Left colon (tissue), 2 donors: ENCODE results near the gene CAT. TPM values are rescaled to one million over a fixed set of nuclear protein-coding genes. Genes with fewer than 3 reads are reported as not detected.
A peak's percentile ranks its signal among the peaks of the same experiment; 100 is the strongest.

Source experiments
- ATAC-seq: fragments of 200-7000 bp; cut with Tn5 transposase; one replicate; pipeline ENCODE4 v1.9.1; 2020; ENCODE audit warnings: mild to moderate bottlenecking, moderate library complexity
- DNase-seq, 2 donors: peaks; one replicate each; pipeline ENCODE4 v3.0.0-alpha.2; 2020
- intact Hi-C, 2 donors: fragments of 100-400 bp; cut with DNase I in 1 of 2; cut with micrococcal nuclease in 1 of 2; formaldehyde crosslinking; loops; one replicate each; pipeline versions ENCODE4 v1.11.2 to v1.14.0; 2022; cut with DNase I, micrococcal nuclease
- total RNA-seq, 2 donors: library from RNA; stranded (reverse); fragmentation: NEBNext Ultra II Directional; extraction: Animal tissue kit (Norgen Biotek cat#: 25700); gene quantifications; one replicate each; pipeline ENCODE4 v1.2.1, GENCODE V29; 2021
- donor health status: DM: no; HTN: no; CAD: no.
- donor health status: DM: yes; HTN: yes; CAD: no.

The CAT gene
- total RNA-seq, 2 donors from 2014 or later = 98.7 to 126 TPM

DNA sequence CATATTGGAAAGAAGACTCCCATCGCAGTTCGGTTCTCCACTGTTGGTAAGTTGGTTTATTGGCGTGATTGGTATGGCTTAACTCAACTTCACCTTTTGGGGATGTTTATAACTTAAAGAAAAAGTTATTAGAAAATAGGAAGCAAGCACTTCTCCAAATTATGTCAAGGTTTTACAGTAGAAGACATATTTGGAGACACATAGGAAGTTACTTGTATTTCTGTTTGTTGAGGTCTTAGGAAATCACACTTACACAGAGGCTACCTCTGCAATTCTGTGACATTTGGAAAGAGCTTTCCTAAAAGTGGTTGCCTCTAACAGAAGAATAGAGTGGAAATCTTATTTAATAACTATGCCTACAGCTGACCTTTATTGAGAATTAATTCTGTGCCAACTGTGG is 12.3 kb downstream of the CAT start:
- no peak for DNase-seq
- intact Hi-C loops = loop anchor here in 1 of 2 donors (10.0 kb wide), 1 partner anchor 356 kb away; no protein-coding TSS in a partner anchor
- no peak for ATAC-seq

DNA sequence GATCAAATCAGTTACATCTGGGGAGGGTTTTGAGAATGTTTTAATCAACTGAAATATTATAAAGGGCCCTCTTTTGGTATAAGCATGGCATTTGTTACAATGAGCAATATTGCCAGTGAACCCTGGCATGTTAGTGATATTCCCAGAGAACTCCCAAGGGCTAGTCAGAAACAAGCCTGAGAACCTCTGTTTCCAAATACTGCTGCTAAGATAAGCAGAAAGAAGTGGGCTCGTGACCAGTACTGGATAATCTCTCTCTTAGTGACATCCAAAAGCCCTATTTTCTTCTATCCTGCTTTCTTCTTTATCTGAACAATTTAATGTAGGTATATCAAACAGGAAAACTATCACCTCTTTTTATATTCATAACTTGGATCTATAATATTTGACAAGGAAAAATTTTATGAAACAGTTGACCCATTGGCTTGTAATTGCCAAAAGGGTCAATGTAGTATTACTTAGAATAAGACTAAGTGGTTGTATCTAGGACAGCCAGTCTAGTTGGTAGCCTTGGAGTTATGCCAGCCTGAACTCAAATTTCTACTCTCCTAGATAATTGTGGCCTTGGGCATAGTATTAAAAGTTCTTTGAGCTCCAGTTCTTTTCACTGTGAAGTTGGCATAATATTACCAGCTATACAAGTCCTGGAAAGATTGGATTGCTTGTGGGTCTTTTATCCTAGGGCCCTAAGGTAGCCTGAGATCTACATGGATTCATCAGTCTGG is 15.7 kb downstream of the CAT start:
- DNase-seq (no peak), ATAC-seq (no peak)
- intact Hi-C loops = loop anchor here in 1 of 2 donors (10.0 kb wide), 1 partner anchor 360 kb away; no protein-coding TSS in a partner anchor

DNA sequence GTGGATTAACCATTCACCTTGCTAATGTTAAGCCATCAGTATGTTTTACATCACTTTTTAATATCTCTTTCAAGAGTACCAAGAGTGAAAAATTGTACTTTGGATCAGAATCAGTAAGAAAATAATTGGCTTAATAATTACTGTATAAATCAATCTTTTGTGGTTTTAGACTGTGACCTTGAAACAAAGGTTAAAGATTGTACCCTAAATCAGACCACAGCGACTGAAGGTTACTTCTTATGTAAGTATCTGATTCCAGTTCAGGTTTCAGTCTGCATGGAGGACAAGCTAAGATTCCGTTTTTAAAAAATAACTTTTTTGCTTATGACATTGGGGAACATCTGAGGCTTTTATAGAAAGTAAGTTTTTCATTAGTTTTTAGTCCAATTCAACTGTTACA is 18.9 kb downstream of the CAT start:
- ATAC-seq (no peak), DNase-seq (no peak)
- intact Hi-C loops = loop anchor here in 1 of 2 donors (10.0 kb wide), 1 partner anchor 363 kb away; no protein-coding TSS in a partner anchor

DNA sequence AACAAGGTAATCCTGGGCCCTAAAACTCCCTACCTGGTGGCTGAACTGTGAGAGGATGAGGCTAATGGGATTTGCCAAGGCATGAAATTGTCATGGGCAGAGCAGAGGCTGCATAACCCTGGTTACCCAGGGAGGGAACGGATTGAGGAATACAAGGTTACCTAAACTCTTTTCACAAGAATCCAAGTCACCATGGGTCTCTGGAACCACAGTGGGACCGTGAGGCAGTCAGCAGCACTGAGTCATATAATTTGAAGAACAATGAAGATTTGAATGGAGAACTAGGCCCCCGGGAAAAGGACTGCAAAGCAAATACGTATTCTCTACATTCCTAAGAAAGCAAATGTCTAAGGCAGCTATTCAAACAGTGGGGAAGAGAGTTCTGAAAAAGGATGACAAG is 19.8 kb downstream of the CAT start:
- ATAC-seq (no peak), DNase-seq (no peak)
- intact Hi-C loops = loop anchor here in 1 of 2 donors (10.0 kb wide), 1 partner anchor 364 kb away; no protein-coding TSS in a partner anchor

DNA sequence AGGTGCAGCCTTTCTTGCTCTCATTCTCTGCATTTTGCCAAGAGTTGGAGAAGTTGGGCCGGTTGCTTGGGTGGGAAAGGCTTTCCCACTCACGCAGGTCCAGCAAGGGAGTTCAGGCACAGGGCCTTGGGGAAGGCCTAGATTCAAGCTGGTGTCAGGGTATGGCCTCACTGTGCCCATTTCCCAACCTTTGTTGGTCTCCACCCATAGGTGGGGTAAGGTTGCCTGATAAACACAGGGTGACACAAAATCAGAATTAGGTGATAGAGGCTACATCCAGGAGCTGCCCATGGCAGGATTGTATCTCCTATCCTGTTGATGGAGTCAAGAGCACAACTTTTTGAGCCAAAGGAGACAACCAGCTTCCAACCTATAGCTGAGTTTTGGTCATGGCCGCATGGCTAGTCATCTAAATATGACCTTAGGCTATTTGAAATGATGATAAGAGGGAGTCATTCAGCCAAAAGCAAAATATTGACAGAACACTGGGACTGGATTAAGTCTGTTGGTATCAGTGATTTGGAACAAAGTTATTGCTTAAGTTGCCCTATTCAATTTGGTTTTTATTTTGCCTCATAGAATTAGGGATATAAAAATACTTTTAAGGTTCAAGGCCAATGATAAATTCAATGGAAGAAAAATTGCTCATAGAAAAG is 20.9 kb downstream of the CAT start:
- ATAC-seq (no peak), DNase-seq (no peak)
- intact Hi-C loops = loop anchor here in 1 of 2 donors (10.0 kb wide), 1 partner anchor 365 kb away; no protein-coding TSS in a partner anchor

DNA sequence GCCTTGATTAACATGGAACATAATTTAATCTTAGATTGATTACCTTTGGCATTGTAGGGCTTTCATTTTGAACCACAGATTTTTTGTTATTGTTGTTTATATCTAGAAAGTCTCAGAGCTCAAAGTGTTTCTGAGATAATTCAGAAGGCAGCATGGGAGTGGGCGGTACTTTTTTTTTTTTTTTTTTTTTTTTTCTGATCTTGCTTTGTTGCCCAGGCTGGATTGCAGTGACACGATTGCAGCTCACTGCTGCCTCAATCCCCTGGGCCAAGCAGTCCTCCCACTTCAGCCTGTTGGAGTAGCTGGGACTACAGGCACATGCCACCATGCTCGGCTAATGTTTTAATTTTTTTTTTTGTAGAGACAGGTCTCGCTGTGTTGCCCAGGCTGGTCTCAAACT is 21.5 kb downstream of the CAT start:
- ATAC-seq = no peak
- no peak for DNase-seq
- intact Hi-C loops = no loop called here

DNA sequence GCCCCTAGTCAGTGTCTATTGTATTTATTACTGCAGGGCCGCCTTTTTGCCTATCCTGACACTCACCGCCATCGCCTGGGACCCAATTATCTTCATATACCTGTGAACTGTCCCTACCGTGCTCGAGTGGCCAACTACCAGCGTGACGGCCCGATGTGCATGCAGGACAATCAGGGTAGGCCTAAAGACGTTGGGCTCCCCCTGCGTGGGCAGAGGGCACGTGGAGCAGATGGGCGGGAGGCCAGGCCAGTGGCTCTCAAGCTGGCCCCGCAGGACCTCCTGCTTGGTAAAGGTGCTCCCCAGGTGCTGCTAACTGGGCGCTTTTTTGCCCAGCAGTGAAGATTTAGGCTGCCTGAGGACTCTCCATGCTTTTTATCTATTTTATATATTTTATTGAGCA is 22.5 kb downstream of the CAT start:
- intact Hi-C loops = no loop called here
- DNase-seq (no peak), ATAC-seq (no peak)

DNA sequence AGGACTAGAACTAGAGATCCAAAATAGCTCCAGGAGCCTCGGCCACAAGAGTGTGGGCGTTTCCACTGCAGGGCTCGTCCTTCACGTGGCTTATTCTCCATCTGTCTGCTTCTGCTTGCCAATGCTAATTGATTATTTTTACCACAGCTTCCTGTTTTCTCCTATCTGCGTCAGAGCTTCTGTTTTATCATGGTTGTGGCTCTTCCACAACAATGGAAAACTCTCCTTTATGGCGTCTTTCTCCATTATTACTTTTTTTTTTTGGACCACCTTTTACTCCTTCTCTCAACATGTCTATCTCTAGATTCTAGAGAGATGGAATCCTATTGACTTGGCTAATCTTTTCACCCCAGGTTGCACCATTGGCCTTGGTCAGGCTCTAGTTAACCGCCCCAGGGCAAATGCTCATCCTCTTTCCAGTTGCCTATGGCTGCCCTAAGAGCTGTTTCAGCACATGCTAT is 25.9 kb downstream of the CAT start:
- ATAC-seq (no peak), DNase-seq (no peak)
- intact Hi-C loops = no loop called here

DNA sequence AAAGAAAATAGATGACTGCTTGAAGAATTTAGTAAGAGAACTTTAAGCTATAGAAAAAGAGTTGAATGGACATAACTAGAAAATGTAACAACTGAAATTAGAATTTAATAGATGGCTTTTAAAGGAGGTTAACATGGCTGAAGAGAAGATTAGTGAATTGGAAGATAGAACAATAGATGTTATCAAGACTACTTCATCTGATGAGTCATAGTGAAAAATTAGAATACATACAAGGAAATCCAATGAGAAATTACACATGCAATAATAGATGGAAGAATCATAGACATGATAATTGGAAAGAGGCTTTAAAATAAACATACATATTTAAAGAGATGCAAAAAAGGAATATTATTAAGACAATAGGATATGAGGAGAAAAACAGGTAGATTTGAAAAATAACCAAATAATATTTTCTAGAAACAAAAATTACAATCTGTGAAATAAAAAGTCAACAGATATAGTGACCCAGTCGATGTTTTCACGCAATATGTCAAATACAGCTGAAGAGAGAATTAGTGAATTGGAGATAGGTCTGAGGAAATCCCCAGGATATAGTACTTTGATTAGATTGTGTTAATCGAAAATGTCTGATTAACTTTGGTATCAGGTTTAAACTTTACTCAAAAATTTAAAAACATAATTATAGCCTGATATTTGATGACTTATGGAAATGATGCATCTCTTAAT is 28.2 kb downstream of the CAT start:
- intact Hi-C loops = no loop called here
- ATAC-seq (no peak), DNase-seq (no peak)

DNA sequence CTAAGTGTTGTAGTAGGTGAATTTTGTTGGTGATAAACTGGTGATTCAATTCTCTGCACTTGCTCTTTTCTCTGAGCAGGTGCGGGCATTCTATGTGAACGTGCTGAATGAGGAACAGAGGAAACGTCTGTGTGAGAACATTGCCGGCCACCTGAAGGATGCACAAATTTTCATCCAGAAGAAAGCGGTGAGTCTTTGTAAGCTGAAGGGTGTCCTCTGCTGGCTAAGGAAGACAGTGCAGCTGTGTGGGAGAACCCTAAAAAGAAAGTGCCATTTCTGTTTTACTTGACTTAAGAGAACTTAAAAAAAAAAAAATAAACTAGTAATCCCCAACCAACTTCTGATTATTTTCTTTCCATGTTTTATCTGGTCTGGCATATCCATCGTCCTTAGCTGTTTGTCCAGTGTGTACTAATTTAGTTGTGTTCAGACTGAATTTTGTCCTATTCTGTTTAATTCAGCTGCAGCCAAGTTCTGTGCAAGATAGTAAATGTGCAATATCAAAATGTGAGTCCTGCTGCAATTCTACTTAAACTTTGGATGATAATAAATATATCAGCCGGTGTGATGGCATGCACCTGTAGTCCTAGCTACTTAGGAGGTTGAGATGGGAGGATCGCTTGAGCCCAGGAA is 29.6 kb downstream of the CAT start:
- intact Hi-C loops = no loop called here
- DNase-seq = peak in 1 of 2 donors; percentile 37
- ATAC-seq = peak; percentile 66

DNA sequence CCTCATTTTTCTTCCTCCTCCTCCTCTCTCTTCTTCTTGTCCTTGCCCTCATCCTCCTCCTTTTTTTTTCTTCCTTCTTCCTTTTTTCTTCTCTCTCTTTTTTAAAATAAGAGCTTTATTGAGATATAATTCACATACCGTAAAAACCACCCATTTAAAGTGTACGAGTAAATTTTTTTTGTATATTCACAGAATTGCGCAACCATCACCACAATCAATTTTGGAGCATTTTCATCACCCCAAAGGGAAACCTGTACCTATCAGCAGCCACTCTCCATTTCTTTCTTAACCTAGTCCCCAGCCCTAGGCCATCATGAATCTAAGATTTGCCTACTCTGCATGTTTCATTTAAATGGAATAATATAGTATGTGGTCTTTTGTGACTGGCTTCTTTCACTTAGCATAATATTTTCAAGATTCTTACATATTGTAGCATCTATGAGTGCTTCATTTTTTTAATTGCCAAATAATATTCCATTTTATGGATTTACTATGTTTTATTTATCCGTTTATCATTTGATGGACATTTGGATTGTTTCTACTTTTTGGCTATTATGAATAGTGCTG is 35.0 kb downstream of the CAT start:
- no peak for DNase-seq
- intact Hi-C loops = no loop called here

DNA sequence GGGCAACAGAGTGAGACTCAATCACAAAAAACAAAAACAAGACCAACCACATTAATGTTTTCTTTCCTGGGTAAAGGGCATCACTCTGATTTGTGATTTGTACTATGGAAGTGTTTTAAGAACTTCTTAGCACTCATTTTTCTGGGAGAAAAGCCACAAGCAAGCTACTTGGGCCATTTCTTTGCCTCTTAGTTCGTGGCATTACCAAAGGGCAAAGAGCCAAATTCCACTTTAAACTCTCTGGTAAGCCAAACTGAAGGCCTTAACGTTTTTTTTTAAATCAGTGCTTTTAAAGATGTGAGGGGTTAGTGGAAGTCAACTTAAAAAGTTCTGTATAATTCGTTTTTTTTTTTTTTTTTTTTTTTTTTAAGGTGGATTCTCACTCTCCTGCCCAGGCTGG is 36.9 kb downstream of the CAT start:
- no peak for ATAC-seq
- intact Hi-C loops = no loop called here
- no peak for DNase-seq

More for the DNA sequence above, 35.0 kb downstream of the CAT start:
- no peak for ATAC-seq

DNA sequence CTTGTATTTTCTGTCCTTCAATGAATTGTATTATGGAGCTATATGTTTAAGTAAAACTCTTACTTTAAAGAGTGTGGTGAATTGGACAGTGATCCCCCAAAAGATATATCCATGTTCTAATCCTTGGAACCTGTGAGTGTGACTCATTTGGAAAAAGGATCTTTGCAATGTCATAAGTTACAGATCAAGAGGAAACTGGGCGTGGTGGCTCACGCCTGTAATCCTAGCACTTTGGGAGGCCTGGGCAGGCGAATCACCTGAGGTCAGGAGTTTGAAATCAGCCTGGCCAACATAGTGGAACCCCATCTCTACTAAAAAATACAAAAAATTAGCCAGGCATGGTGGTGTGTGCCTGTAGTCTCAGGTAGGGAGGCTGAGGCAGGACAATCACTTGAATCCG is 38.1 kb downstream of the CAT start:
- no peak for ATAC-seq
- no peak for DNase-seq
- intact Hi-C loops = no loop called here

DNA sequence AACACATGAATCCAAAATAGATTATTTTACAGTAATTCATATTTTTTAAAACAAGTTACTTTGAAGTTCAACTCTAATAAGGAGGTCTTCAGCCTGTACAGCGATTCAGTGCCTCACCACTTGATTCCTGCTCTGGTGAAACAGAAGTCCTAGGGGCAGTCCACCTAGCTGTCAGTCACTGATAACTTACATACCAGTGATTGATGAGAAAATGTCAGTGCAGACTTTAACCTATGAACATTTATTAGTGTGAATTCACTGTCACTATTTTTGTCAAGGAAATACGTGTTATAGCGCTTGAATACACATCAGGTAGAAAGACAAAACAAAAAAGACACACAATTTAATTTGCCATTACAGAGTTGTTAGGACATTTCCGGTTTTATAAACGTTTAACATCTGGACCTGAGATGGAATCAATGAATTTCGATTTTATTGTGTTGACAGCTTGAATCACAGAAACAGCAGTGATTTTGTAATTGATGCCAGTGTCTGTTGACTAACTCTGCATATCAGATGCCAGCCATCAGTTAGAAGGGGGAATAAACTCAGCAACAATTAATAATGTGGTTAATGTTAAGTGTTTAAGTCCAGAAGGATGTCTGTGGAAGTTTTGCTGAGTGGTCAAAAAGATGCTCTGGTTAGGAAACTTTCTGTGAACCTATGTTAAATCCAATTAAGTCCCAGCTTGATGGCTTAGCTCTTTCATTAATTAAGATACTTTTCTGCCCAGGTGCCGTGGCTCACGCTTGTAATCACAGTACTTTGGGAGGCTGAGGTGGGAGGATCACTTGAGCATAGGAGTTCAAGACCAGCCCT is 40.3 kb downstream of the CAT start:
- no peak for ATAC-seq
- no peak for DNase-seq
- intact Hi-C loops = no loop called here

DNA sequence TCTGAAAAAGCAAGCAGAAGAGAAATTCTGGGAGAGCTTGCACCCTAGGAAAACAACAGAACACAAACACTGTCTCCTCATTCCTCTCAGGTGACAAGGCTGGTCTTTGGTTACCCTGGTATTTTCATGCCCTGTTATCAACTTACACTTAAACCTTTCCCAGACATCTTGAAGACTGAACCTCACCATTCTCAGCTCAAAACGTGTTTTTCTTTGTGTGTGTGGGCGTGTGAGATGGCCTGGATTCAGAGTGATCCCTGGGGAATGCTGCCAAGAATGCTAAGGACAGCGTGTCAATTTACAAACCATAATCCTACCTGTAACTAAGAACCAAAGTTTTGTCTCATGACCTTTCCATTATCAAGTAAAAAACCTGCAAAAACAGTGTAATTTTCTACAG is 41.6 kb downstream of the CAT start:
- no peak for ATAC-seq
- intact Hi-C loops = no loop called here
- DNase-seq = no peak

DNA sequence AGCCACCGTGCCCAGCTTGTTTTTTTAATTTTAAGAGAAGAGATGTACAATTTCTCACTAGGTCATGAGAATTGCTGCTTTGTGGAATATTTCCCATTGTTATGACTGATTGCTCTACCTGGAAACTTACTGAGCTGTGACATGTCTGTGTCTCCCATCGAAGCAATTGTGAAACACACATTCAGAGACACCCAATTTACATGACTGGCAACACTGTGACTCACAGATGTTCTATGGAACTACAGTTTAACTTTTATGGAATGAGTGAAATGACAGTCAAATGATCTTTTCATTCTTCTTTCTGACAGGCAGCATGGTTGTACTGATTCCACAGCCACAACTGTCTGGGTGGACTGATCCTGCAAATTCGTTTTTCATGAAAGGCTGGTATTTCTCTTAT is 42.6 kb downstream of the CAT start:
- intact Hi-C loops = no loop called here
- ATAC-seq (no peak), DNase-seq (no peak)

DNA sequence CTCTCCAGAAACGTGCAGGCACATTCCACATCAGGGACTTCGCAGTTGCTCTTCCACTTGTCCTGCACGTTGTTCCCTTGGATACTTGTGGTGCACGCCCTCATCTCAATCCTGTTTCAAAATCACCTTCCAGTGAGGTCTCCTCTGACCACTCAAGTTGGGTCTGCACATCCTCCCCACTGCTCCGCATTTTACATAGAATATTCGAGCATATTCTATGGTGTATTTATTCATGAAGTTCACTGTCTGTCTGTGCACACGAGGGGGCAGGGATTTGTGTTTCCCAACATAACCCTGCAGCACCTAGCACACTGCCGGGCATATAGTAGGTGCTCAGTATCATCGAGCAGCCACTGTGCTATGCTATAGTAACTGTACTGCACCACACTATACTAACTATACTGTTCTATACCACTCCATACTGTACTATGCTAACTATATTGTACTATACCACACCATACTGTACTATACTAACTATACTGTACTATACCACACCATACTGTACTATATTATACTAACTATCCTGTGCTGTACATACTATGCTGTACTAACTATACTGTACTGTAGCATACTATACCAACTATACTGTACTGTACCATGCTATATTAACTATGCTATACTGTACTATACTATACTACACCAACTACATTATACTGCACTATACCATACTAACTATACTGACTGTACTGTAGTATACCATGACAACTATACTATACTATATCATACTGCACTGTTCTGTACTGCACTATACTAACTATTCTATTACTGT is 44.6 kb downstream of the CAT start:
- DNase-seq = no peak
- intact Hi-C loops = no loop called here

More for the DNA sequence above, 44.6 kb downstream of the CAT start:
- ATAC-seq = no peak
